Lung microvascular endothelial cell (primary cell): ENCODE measurements around the gene FIGLA. TPM values are rescaled to one million over a fixed set of nuclear protein-coding genes. Genes with fewer than 3 reads are reported as not detected.
"Not testable (repeated sequence)": the region's sequence is repeated elsewhere in the genome, so short reads cannot be mapped to it uniquely, and the experiment has no call there.

Experiments used
- DNase-seq, 2 donors: peaks; one replicate each; pipeline versions ENCODE4 v3.0.0 to v3.0.0-alpha.2; 2010; ENCODE audit warnings: low read depth in 2 of 2
- total RNA-seq: library from RNA; depleted of rRNA; stranded (reverse); fragments of >200 nt; gene quantifications from 2 replicates; pipeline ENCODE4 v1.2.1, GENCODE V29; 2014

FIGLA gene
- total RNA-seq, 1 donor from 2014 or later: not detected

DNA sequence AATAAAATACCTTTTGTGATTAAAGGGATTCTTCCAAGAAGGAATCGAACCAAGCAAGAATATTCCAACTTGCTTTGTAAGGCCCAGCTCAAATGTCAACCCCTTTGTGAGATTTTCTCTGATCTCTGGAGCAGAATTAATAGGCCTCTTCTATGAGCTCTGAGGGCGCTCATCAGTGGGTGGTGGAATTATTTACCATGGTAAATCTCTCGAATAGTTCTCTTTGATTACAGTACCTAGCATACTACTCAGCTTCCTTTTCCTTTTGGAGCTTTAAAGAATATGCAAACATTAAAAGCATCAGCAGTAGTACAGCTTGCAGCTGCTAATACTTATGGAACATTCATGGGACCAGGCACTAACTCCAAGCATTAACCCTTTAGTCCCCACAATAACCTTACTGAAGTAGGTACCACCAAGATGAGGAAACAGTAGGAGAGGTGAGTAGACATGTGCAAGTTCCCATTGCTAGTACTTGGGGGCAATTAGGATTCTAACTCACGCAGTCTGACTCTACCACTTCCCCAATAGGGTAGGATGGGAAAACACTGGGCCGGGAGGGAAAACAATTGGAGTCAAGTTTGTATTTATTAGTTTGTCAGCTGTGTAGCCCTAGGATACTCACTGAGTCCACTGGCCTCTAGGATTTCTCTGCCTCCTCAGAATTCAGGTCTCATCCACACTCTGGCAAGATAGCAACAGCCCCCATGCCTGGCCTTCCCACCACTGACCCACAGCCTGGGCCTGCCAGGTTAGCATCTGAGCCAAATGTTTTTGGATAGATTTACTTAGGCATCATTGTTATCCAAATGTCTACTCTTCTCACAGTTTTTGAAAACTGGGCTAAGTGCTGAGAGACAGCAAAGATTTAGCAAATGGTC, 44.1 kb downstream of the FIGLA start:
- no peak for DNase-seq

DNA sequence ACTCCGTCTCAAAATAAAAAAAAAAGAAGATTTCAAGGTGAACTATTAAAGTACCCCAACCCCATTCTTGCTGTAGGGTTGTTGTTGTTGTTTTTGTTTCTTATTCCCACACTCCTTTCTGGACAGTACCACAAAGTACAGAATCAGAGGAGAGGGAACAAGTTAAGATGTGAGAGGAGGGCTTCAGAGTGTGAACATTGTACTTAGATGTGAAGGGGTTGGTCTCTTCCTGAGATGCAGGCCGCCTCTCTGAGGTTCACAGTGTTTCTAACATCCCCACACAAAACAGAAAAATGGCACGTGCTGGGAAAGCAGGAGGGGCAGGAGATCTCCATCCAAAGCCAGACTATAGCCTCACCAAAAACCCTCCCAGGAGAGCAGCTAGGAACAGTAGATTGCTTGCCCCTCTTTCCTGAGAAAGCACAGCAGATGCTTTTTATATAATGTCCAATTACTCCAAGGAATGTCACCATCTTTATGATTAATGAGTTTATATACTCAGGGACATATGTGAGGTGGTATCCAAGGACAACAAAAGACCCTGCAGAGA, 45.1 kb downstream of the FIGLA start:
- no peak for DNase-seq

DNA sequence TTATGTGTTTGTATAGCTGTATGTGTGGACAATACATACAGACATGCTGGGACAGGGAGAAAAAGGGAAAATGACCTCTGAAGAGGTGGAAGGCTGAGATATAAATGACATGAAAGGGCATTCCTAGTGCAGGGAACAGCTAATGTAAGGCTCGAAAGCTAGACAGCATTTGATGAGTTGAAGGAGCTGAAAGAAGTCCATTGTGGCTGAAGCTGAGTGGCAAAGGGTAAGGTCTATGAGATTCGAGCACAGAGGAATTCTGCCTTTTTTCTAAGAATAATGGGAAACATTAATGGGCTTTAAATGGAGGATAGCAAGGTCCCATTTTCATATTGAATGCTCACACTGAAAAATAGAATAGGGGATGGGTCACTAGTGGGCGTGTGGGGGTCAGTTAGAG, 46.0 kb downstream of the FIGLA start:
- DNase-seq: no peak

DNA sequence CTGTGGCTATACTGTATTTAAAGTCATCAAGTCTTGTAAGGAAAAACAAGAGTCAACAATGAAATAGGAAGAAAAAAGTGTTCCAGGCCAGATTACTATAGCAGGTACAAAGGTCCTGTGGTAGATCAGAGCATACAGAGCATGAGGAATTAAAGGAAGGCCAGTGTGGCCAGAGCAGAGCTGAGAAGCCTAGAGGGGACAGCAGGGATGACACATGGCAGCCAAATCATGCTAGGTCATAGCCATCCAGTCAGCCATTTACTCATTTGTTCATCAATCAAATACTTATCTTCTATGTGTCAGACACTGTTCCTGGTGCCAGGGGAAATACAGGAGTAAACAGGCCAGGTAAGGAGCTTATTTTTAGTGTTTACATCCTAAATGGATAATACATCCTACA, 46.8 kb downstream of the FIGLA start:
- DNase-seq: no peak

DNA sequence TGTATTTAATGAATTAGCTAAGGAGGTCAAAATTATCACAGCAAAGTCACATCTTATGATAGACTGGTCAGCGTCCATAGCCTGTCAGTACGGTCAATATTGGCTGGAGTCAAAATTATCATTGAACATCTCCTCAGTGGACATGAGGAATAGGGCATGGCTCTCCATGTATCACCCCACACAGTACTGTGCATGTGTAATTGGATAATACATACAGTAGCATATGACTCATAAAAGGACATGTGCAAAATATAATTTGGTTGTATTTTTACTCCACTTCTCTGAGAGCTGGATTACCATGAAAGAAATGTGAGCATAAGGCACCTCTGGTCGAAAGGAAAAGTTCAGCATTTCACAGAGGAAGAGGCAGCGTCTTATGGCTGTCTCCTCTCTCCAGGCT, 47.4 kb downstream of the FIGLA start:
- DNase-seq: no peak

DNA sequence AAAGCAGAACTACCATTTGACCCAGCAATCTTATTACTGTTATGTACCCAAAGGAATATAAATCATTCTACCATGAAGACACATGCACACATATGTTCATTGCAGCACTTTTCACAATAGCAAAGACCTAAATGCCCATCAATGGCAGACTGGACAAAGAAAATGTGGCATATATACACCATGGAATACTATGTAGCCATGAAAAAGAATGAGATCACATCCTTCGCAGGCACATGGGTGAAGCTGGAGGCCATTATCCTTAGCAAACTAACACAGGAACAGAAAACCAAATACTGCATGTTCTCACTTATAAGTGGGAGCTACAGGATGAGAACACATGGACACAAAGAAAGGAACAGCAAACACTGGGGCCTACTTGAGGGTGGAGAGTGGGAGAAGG, 51.0 kb downstream of the FIGLA start:
- DNase-seq: not testable (repeated sequence)

DNA sequence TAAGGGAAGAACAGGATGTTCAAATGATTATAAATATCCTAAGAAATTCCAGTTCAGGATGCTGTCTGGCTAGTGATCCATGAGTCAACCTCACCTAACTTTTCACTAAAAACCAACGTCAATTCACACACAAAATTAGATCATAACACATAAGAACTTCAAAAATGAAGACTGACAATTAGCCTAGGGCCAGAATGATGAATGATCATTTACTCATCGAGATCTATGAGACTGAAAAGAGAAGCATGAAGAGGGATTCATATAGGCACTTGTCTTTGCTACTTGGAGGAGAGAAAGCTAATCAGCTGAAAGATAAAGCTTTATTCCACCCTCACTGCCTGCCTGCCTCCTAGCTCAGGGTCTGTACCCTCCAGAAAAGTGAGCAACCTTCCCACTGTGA, 52.3 kb downstream of the FIGLA start:
- DNase-seq: no peak

DNA sequence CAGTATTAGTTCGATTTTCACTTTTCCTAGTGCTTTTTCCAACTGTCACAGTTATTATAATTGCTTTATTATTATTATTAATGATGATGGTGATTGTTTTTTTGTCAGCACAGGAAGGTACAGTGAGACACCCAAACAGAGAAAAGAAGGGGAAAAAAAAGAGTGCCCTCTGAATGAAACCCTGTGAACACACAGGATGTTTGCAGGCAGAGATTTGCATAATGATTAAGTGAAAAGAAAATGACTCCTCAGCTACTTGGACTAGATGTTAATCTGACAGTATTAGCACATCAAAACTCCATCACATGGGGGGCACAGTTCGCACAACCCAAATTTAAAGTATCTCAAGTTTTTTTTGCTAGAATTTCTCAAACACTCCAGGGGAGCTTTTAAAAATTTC, 55.4 kb downstream of the FIGLA start:
- no peak for DNase-seq

DNA sequence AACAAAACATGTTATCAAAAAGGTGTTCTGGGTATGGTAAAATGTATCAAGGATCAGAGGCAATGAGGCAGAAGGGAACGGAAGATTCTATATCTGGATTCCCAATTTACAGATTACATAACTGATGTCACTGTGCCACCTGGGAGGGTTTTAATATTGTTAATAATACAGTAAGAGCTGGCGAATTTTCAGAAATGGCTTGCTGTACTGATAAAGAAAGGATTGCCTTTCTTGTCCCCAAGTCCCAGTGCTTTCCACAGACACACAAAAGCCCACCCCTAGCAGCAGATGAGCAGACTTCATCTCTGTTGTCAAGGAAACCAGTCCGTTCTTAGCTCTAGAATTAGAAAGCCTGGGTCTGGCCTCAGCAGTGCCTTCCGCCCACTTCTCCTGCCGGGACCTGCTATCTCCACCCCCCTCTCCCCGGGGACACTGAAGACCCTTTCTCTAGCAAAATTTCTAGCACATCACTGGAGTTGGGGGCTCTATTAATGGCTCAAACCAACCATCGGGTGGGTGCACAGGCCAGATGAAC, 56.7 kb downstream of the FIGLA start:
- no peak for DNase-seq

DNA sequence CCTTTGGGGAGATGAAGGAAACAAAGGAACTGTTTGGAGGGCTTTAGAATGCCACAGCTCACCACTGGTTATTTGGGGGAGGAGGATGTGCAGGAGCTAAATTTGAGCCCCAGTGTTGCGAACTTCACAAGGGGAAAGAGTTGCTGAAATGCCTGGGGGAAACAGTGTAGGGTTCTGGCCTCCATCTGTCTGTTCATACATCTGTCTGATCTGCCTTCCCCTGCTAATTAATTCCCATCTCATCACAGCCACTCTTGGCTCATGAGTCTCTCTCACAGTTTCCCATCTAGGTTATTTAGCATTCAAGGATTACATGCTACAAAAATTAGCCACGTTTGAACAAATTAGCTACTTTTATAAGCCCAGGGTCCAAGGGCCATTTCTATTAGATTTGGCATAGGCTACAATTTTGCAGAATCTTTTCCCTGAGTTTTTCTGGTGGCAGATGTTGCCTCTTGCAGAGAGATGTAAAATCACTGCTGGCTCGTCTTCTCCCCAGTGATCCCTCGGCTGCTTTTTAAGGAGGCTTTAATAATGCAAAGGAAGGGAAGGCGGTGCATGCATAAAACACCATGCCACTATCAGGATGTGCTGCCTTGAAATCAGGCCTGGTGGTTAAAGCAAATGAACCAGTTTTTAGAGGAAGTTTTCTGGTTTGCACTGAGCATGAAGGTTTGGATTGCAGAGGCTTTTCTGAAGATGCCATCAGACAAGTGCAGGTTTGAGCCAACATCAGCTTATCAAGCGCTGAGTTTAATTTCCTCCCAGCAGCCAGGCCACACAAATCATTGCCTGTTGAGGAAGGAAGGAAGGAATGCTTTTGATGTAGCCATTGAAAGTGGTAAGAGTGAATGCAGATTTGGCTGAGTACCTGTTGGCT, 57.4 kb downstream of the FIGLA start:
- DNase-seq: peak in 1 of 2 donors; percentile 15

DNA sequence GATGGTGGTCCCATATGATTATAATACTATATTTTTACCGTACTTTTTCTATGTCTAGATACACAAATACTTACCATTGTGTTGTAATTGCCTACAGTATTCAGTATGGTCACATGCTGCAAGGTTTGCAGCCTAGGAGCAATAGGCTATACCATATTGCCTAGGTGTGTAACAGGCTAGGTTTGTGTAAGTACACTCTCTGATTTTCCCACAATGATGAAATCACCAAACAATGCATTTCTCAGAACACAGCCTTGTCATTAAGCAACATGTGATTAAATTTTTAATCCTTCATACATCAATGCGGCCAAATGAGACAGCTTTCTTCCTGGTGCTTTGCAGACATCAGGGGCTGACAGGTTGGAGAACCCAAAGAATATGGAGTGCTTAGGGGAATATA, 59.7 kb downstream of the FIGLA start:
- no peak for DNase-seq

DNA sequence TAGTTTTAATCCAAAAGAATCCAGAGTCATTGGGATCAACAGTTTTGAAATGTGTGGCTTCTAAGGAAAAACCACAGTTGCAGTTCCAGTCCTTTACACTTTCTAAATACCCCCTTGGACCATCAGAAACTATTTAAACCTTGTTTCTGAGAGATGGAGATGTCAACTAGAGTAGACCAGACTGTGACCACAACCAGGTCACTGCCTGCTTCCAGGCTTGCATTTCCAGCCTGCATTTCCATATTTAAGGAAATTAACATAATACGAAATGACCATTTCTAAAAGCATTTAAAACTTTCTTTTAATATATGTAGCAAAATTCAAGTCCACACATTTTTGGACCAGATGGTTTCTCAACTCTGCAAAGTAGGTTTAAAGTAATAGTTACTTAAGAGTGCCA, 60.8 kb downstream of the FIGLA start:
- DNase-seq: no peak

DNA sequence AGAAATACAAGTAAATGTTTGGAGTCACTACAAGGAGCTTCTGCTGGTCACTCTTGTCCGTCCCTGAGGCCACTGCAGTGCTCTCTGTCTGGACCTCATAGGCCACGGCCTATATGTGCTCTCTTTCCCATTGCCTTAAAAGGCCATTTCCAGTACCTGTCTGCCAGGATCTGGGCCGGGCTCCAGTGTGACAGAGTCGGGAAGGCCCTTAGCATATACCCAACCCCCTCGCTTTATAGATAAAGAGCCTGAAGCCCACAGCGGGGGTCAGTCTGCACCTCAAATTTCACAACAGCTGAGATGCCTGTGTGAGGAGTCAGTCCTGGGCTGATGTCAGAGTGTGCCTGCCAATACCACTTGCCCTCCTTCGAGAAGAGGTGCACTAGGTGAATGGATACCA, 62.3 kb downstream of the FIGLA start:
- no peak for DNase-seq

Other genes with a start within 250 kb of the FIGLA start
- 7.8 and 16.3 TPM in 2 replicates for gene TGFA, start 236.8 kb downstream of the FIGLA start, total RNA-seq
- gene ADD2, start 22.4 kb downstream of the FIGLA start, total RNA-seq: 2.0 and 7.2 TPM in 2 replicates
- gene CLEC4F, start 30.0 kb upstream of the FIGLA start, total RNA-seq: under 0.01 TPM in 2 replicates
- gene CD207, start 45.2 kb upstream of the FIGLA start, total RNA-seq: under 0.01 TPM in 1 of 2 replicates, not detected in the other
- 0.22 TPM in 1 of 2 replicates, not detected in the other for gene VAX2, start 109.9 kb upstream of the FIGLA start, total RNA-seq
- not detected in 2 replicates for gene ATP6V1B1, start 145.3 kb upstream of the FIGLA start, total RNA-seq
- gene ANKRD53, start 188.0 kb upstream of the FIGLA start, total RNA-seq: 0.20 and 0.22 TPM in 2 replicates
- 21.6 and 26.0 TPM in 2 replicates for gene TEX261, start 204.2 kb upstream of the FIGLA start, total RNA-seq